HG02588 (cell line): ENCODE data around the gene MAP3K3.

Experiments
- ATAC-seq: cut with Tn5 transposase; IDR thresholded peaks from one replicate; pipeline ENCODE4 v1.9.1; 2021; ENCODE audit warnings: mild to moderate bottlenecking, moderate library complexity; ENCODE audit not compliant: unreplicated experiment

Gene MAP3K3

GRCh38 chr17:63649813-63650212 is 27.6 kb downstream of the MAP3K3 start:
- no peak for ATAC-seq

- no peak for ATAC-seq
These were observed 29.9 kb downstream of the MAP3K3 start for GRCh38 chr17:63652106-63652505.

DNA sequence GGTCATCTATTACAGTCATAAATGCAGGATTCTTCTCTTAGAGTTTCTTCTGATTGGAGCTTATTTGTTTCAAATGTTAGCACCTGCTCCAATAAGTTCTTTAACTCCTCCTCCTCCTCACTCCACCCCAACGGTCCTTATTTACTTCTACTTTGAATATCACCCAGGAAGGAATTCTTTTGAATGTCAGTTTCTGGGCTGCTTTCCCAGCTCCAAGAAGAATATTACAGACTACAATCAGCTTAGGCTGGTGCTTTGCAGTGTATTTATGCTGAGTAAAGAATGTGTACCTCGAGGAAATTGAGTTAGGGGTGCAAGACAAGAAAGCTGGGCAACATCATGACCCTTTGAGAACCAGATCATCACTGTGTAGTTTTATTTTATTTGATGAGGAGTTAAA is 30.8 kb downstream of the MAP3K3 start:
- ATAC-seq = no peak

GRCh38 chr17:63657786-63658185 is 35.6 kb downstream of the MAP3K3 start:
- ATAC-seq = no peak

GRCh38 chr17:63658366-63658765 is 36.1 kb downstream of the MAP3K3 start:
- no peak for ATAC-seq

GRCh38 chr17:63659850-63660249 is 37.6 kb downstream of the MAP3K3 start:
- no peak for ATAC-seq

DNA sequence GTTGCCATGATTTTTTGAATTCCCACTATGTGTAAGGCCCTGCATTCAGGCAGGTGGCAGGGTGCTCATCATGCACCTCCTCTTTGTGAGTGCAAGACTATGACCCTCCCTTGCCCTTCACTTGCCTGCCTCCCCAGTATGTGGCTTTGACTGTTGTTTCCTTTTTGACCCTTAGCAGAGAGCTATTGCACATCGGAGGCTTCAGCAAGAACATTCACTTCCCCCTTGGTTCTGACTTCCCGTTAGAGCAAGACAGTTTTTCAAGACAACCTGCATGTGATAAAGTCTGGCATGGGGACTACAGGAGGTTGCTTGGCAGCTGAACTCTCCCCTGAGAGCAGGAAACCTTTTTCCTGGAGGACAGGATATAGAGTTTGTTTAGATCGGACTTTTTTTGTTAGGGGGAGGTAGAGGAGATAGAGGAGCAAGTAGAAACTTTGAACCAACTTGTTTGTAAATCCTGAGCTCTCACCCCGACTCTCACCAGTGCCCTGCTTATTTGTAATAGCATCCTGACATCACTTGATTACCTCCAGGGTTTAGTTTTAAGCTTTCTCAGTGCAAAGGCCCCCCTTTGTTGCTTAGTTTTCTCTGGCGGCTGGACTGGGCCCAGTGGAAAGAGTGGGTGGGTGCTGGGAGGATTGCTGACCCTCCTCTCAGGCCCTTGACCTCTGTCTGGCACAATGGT is 43.5 kb downstream of the MAP3K3 start:
- no peak for ATAC-seq

DNA sequence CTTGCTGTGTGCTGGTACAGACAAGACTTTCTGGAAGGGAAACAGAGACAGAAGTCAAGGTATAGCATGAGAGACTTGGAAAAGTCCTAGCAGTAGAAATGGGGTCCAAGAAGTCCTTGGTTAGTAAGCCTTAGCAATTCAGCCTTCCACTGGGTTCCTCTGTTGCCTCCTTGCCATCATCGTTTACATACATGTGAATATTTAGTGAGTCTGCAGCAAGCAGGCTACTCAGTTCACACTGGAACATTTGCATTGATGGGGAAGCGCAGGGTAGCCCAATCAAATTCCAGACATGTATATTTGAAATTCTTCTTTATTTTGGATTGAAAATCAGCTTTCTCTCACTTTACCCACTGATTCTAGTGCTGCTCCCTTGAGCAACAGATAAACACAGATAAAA is 50.6 kb downstream of the MAP3K3 start:
- no peak for ATAC-seq

- ATAC-seq = no peak
These were observed 53.0 kb downstream of the MAP3K3 start for GRCh38 chr17:63675231-63675606.

GRCh38 chr17:63675607-63676546 is 53.7 kb downstream of the MAP3K3 start:
- no peak for ATAC-seq

- ATAC-seq = no peak
These were observed 54.4 kb downstream of the MAP3K3 start for GRCh38 chr17:63676584-63676983.

DNA sequence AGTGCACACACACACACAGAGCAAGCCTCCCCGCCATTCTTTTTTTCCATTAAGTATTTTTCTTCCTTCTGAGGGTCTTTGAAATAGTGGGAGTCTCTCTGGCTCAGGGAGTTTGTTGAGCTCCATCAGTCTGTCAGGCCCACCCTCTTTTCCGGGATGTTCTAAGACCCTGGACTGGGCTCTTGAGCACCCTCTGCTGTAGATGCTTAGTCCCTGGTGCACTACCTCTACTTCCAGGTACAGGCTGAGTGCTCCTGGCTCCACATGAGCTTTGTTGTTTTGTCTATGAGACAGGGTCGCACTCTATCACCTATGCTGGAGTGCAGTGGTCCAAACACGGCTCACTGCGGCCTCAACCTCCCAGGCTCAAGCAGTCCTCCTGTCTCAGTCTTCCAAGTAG is 57.0 kb downstream of the MAP3K3 start:
- ATAC-seq = no peak

- ATAC-seq = no peak
These were observed 58.5 kb downstream of the MAP3K3 start for GRCh38 chr17:63680700-63681099.

GRCh38 chr17:63681530-63681929 is 59.3 kb downstream of the MAP3K3 start:
- ATAC-seq = no peak

DNA sequence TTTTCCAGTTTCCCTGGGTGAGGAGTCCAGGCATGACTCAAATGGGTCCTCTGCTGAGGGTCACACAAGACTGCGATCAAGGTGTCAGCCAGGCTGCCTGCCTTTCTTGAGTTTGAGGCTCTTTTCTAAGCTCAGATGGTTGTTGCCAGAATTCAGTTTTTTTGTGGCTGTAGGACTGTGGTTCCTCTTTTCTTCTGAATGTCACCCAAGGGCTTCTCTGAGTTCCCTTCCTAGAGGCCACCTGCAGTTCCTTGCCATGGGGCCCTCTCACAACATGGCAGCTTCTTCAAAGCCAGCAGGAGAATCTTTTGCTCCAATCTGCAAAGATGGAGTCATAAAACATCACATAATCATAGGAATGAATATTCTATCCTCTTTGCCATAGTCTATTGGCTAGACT is 60.2 kb downstream of the MAP3K3 start:
- ATAC-seq = no peak

GRCh38 chr17:63682981-63683380 is 60.8 kb downstream of the MAP3K3 start:
- no peak for ATAC-seq

DNA sequence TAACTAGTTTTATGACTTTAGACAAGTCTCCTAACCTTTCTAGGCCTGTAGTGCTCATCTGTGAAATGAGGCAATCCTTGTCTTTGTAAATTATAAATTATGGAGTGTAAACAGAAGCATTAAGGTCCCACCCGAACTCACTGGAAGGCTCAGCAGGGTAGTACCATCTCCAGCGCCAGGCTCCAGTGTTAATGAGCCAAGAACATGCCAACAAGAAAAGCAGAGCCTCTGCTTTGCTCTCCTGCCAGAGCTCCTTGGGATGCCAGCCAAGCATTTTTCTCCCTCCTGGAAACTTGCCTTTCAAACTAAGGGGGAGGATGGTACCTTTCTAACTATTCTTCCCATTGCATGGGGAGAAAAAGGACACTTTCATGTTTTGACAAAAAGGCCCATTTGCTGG is 62.8 kb downstream of the MAP3K3 start:
- no peak for ATAC-seq

DNA sequence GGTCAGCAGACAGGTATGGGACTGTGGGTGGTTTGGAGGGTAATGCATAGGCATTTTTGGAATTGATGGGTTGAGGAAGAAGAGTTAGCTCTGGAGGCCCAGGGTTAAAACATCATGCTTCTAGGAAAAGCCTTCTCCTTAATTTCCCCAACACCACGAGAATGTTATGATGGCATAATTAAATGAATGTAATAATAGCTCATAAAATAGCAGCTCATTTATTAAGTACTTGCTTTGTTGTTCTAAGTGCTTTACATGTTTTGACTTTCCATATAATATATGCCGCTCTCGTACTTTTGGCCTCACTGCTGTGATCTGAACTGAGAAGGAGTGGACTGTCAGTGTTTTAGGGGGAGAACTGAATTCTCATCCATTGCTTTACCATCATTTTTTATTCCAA is 63.4 kb downstream of the MAP3K3 start:
- ATAC-seq = no peak

GRCh38 chr17:63686138-63686685 is 64.0 kb downstream of the MAP3K3 start:
- ATAC-seq = no peak

- no peak for ATAC-seq
These were observed 66.3 kb downstream of the MAP3K3 start for GRCh38 chr17:63688396-63689020.

GRCh38 chr17:63689479-63689878 is 67.3 kb downstream of the MAP3K3 start:
- ATAC-seq = no peak
